Ecto neural progenitor cell (in vitro differentiated cells): ENCODE data around the gene SHISAL2B.
"Not testable (repeated sequence)": the region's sequence is repeated elsewhere in the genome, so short reads cannot be mapped to it uniquely, and the experiment has no call there.

Experiments
- DNase-seq: peaks from one replicate; pipeline ENCODE4 v3.0.0-alpha.2; 2018; ENCODE audit warnings: low spot score

The SHISAL2B gene

GRCh38 chr5:64700765-64701164, 10.5 kb downstream of the SHISAL2B start:
- no peak for DNase-seq

DNA sequence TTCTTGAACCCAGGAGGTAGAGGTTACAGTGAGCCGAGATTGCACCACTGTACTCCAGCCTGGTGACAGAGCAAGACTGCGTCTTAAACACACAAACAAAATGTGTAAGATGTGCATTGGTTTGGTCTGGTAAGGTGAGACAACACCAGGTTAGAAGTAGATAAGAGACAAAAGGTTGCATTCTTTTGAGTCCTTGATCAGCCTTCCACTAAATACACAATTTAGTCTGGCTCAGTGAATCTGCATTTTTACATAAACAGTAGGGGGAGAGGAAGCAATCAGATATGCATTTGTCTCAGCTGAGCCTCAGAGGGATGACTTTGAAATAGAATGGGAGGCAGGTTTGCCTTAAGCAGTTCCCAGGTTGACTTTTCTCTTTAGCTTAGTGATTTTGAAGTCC, 15.8 kb downstream of the SHISAL2B start:
- not testable (repeated sequence) for DNase-seq

DNA sequence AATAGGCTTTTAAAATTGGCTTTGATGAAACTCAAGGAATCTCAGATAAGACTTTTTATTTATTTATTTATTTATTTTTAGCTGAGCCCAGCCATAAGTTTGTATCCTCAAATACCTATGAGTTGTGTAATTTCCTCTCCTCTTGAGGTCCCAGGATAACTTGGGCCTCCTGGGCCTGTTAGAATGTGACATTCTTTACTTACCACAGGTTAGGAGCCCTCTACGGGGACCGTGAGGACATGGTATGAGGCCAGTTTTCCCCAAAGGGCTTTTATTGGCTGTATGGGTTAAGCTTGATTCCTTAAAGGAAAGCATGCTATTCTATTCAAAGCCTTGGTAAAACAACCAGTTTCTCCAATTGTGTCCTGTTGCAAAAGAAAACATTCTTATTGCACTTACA, 16.9 kb downstream of the SHISAL2B start:
- DNase-seq: no peak

DNA sequence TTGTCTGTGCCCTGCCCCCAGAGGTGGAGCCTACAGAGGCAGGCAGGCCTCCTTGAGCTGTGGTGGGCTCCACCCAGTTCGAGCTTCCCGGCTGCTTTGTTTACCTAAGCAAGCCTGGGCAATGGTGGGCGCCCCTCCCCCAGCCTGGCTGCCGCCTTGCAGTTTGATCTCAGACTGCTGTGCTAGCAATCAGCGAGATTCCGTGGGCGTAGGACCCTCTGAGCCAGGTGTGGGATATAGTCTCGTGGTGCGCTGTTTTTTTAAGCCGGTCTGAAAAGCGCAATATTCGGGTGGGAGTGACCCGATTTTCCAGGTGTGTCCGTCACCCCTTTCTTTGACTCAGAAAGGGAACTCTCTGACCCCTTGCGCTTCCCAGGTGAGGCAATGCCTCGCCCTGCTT, 24.2 kb downstream of the SHISAL2B start:
- DNase-seq: not testable (repeated sequence)

- DNase-seq: no peak
Observed at GRCh38 chr5:64722588-64722987, 32.3 kb downstream of the SHISAL2B start.

GRCh38 chr5:64727150-64727549, 36.8 kb downstream of the SHISAL2B start:
- DNase-seq: no peak

GRCh38 chr5:64742411-64742810, 52.1 kb downstream of the SHISAL2B start:
- DNase-seq: no peak

- DNase-seq: no peak
Observed at GRCh38 chr5:64742821-64743220, 52.5 kb downstream of the SHISAL2B start.

GRCh38 chr5:64744914-64745313, 54.6 kb downstream of the SHISAL2B start:
- DNase-seq: no peak

- no peak for DNase-seq
Observed at GRCh38 chr5:64746446-64746845, 56.1 kb downstream of the SHISAL2B start.

DNA sequence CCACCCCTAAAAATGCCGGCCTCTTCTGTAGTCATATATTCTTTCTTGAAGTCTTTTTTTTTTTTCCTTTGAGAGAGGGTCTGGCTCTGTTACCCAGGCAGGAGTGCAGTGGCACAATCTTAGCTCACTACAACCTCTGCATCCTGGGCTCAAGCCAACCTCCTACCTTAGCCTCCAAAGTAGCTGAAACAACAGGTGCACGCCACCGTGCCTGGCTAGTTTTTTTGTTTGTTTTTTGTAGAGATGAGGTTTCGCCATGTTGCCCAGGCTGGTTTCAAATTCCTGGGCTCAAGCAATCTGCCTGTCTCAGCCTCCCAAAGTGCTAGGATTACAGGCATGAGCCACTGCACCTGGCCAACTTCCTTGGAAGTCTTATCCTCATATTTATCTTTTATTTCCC, 59.1 kb downstream of the SHISAL2B start:
- DNase-seq: no peak

DNA sequence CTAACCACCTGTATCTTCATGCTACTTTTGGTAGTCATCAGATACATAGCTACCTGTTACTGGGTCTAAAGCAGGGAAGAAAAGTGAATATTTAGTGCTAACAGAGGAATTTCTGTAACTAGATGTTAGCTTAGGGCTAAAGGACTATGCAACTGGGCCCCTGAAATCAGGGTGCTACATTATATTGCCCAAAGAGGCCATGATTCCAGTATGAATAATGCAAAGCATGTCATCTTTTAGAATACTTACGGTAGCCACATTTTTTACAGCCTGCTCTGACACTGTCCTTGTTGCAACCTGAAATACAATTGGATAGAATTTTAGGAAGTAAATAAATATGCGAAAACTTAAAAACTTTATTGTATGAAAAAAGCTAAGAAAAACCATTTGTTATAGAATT, 63.8 kb downstream of the SHISAL2B start:
- no peak for DNase-seq

DNA sequence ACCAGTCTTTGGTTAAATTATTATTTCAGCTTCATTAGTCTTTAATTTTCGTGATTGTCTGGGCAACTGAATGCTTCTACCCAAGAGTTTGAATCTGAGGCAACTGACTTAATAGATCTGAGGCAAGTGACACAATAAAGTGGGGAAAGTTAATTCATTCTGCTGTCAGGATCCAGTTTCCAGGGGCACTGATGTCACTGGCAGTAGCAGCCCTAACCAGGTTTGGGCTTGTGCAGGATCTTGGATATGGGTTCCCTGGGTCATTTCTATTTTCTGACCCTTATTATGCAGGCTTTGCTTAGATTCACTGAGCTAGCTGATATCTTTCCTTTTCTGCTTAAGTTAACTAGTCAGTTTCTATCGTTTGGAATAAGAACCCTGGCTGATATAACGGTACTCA, 68.6 kb downstream of the SHISAL2B start:
- no peak for DNase-seq

DNA sequence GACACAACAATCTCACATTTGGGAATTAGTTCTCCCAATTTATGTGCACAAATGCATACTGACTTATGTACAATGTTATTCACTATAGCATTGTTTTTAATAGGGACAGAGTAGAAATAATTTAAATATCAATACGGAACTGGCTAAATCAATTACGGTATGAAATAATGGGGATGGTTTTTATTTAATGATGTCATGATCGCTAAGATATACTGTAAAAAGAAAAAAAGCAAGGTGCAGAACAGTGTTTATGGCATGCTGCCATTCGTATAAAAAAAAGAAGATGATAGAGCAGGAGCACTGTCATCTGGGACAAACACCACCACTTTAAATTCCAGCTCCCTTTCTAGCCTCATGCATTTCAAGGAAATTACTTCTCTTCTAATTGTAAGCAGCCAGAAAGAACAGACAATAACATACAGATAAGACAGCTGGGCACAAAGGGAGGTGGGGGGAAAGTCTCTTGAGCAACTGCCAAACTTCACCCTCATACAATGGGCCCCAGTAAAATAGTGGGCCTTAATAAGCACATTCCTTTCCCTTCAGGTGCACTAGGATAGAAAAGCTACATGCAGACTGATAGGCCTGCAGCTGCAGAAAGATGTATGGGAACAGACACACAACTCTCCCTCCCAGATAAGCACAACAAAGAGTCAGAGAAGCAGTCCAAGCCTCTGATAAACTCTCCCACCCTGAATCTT, 69.8 kb downstream of the SHISAL2B start:
- DNase-seq: no peak

- DNase-seq: no peak
Observed at GRCh38 chr5:64763948-64764503, 73.7 kb downstream of the SHISAL2B start.

- no peak for DNase-seq
Observed at GRCh38 chr5:64765804-64766504, 75.7 kb downstream of the SHISAL2B start.

DNA sequence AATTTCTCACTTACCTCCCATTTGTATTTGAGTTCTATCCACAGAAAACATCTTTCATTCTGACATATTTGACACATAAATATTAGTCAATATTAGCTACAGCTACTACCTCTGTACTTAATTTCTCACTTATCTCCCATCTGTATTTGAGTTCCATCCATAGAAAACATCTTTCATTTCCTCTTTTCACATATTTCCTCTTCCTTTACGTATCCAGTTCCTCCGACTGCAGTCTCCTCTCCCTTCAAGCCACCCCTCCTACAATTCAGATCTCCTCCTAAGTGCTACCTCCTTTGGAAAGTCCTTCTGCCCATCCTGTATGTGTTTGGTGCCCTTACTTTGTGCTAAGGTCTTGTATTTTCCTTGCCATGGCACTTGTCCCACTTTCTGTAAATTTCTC, 76.6 kb downstream of the SHISAL2B start:
- DNase-seq: no peak
